Fibroblast of the conjunctiva (primary cell): ENCODE results near the gene RYR1.
"Not testable (repeated sequence)": the region's sequence is repeated elsewhere in the genome, so short reads cannot be mapped to it uniquely, and the experiment has no call there.

Experiments
- DNase-seq: peaks from one replicate; pipeline ENCODE4 v3.0.0-alpha.2; 2010; ENCODE audit warnings: low read depth

The RYR1 gene

GRCh38 chr19:38427035-38427677 is 6.3 kb upstream of the RYR1 start:
- DNase-seq = not testable (repeated sequence)

GRCh38 chr19:38429055-38429810 is 4.3 kb upstream of the RYR1 start:
- DNase-seq = no peak

GRCh38 chr19:38429811-38430156 is 3.7 kb upstream of the RYR1 start:
- no peak for DNase-seq

DNA sequence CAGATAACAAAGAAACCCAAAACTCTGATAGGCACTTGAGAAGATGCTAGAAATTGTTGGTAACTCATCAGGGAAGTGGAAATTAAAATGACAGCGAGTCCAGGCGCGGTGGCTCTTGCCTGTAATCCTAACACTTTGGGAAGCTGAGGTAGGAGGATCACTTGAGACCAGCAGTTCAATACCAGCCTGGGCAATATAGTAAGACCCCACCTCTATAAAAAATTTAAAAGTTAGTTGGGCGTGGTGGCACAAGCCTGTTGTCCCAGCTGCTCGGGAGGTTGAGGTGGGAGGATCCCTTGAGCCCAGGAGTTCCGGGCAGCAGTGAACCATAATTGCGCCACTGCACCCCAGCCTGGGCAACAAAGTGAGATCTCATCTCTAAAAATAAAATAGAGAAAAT is 2.6 kb upstream of the RYR1 start:
- DNase-seq = no peak

DNA sequence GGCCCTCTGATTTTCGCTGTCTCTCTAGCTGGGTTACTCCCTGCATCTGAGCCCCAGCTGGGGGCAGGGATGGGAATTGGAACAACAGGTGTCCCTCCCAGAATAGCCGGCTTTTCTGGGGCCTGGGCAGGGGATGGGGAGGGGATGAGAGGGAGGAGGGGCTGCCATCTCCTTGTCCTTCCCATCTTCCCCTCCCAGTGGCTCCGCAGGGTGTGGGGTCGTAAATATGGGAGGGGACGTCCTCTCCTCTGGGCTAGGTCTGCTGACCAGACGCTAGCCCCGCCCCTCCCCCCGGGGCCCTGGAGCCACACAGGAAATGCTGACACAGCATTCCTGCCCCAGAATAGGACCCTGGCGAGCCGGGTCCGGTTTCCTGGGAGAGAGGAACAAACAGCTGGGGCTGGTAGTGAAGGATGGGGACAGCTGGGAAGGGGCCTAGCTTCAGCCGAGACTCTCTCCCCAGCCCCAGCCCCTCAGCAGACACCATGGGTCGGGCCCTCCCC is 1.1 kb downstream of the RYR1 start:
- no peak for DNase-seq

DNA sequence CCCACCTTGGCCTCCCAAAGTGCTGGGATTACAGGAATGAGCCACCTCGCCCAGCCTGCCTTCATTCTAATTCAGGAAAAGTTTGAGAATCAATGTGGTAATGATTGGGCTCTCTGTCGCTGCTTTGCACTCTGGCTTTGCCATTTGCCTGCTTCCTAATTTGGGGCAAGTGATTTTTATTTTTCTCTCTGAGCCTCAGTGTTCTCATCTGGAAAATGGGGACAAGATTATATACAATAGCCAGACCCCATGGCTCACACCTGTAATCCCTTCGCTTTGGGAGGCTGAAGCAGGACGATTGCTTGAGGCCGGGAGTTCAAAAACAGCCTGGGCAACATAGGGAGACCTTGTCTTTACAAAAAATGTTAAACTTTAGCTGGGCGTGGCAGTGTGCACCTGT is 3.8 kb downstream of the RYR1 start:
- no peak for DNase-seq

DNA sequence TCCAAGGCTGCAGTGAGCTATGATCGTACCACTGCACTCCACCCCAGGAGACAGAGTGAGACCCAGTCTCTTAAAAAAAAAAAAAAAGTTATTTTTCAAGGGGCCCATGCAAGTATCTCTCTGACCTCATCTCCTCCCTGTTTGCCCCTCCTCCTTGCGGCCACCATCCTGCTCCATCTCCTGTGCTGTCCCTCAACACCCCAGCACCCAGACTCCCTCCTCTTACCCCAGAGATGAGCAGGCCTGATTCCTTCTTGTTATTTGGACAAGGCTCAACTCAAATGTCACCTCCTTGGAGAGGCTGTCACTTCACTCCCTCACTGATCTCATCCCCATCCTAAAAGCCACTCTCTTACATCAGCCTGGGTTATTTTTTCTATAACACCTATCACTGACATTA is 4.4 kb downstream of the RYR1 start:
- no peak for DNase-seq

- DNase-seq = no peak
Measured at GRCh38 chr19:38440592-38440991, 7.1 kb downstream of the RYR1 start.

- DNase-seq = no peak
Measured at GRCh38 chr19:38441657-38442348, 8.3 kb downstream of the RYR1 start.

- DNase-seq = no peak
Measured at GRCh38 chr19:38442736-38443135, 9.2 kb downstream of the RYR1 start.

DNA sequence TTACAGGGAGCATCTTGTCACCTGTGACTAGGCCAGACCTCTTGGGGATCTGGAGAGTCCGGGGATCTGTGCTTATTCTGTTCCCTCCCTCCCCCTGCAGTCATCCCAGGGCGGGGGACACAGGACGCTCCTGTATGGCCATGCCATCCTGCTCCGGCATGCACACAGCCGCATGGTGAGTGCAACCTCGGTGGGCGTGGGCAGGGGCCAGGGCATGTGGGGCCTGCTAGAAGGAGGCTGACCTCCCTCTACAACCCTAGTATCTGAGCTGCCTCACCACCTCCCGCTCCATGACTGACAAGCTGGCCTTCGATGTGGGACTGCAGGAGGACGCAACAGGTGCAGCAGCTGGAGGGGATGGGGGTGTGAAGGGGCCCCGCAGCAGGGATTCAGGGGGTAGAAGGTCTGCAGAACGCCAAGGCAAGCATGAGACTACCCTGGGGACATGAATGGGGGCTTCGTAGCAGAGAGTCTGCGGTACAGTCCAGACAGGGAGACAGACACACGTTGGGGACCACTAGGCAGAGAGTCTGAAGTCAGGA is 10.0 kb downstream of the RYR1 start:
- DNase-seq = no peak

- no peak for DNase-seq
Measured at GRCh38 chr19:38444026-38444425, 10.5 kb downstream of the RYR1 start.

GRCh38 chr19:38445362-38445761 is 11.9 kb downstream of the RYR1 start:
- DNase-seq = no peak

DNA sequence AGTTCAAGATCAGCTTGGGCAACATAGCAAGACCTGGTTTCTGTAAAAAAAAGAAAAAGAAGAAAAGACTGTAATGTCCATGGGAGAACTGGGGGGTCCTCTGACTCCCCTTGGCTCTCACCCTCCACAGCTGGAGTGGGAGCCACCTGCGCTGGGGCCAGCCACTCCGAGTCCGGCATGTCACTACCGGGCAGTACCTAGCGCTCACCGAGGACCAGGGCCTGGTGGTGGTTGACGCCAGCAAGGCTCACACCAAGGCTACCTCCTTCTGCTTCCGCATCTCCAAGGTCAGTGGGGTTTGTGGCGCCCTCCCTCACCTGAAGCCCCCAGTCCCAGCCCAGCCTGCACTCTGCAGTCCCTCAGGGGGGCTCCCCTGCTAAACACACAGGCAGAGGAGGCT is 14.7 kb downstream of the RYR1 start:
- DNase-seq = no peak

DNA sequence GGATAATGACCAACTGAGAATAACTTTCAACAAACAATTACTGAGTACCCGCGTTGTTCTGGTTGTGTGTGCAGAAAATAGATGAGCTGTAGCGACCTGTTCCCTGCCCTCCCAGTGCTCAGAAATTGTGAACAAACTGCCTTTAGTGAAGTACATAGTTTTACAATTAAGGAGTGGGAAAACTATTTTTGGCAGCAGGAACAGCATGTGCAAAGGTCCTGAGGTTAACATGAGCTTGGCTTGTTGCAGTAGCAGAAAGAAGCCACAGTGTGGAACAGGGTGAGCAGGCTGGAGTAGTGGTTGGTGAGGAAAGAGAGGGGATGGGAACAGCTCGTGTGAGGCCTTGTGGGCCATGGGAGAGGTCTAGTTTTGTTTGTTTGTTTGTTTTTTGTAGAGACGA is 16.0 kb downstream of the RYR1 start:
- DNase-seq = no peak

DNA sequence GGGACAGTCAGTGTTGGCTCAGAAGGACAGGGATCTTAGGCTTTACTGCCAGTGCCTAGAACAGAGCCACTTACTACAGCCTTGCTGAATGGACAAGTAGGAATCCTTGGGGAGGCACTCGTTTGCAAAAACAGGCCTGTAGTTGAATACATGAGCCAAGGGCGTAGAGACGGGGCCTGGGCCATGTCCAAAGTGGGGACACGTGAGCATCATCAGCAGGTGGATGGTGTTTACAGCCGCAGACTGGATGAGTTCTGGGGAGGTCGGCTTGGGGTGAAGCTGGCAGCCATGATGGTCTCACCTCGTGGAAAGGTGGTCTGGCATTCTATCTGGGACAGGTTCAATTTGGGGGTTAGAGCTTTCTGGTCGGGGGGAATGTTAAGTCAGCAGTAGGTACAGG is 17.5 kb downstream of the RYR1 start:
- no peak for DNase-seq

GRCh38 chr19:38451629-38452028 is 18.1 kb downstream of the RYR1 start:
- no peak for DNase-seq

- no peak for DNase-seq
Measured at GRCh38 chr19:38452430-38453366, 19.2 kb downstream of the RYR1 start.

DNA sequence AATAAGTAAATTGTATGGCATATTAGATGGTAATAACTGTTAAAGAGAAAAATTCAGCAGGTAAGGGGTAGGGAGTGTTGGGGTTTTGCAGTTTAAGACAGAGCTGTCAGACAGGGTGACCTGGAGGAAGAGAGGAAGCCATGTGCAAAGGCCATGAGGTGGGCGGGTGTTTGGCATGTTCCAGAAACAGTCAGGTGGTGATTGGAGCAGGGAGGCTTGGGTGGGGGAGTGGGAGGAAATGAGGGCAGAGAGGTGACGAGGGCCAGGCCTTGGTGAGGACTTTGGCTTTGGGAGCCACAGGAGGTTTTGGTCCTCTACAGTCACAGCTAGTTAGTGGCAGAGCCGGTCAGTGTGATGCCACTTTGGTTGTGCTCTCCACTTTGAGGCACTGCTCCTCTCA is 20.1 kb downstream of the RYR1 start:
- no peak for DNase-seq

DNA sequence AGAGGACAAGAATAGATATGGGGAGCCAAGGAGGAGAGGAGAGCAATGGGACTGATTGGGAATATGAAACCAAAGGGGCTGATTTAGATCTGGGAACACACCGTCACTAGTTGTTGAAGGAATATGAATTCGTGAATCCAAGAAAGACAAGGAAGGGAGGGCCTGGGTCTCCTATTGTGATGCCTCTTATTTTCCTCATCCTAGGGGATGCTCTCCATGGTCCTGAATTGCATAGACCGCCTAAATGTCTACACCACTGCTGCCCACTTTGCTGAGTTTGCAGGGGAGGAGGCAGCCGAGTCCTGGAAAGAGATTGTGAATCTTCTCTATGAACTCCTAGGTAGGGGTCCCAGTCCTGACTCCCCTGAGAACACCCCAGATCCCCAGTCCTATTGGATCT is 21.5 kb downstream of the RYR1 start:
- DNase-seq = no peak

GRCh38 chr19:38457202-38457601 is 23.7 kb downstream of the RYR1 start:
- DNase-seq = no peak
